Measurements from ENCODE around the gene CEP95.
"Not testable (repeated sequence)": the region's sequence is repeated elsewhere in the genome, so short reads cannot be mapped to it uniquely, and the experiment has no call there.

CEP95 gene

GRCh38 chr17:64577025-64577424, 70.2 kb downstream of the CEP95 start:
- DNase-seq = not testable (repeated sequence)

GRCh38 chr17:64579917-64580316, 73.1 kb downstream of the CEP95 start:
- no peak for DNase-seq

GRCh38 chr17:64580384-64581315, 73.9 kb downstream of the CEP95 start:
- DNase-seq = no peak

GRCh38 chr17:64583038-64583437, 76.3 kb downstream of the CEP95 start:
- DNase-seq = no peak

- no peak for DNase-seq
Observed at GRCh38 chr17:64585146-64585545, 78.4 kb downstream of the CEP95 start.

Data from eye (tissue), 1 donor.